CD4-positive, alpha-beta T cell treated with Interleukin-15 for 1 hour (primary cell): ENCODE measurements around the gene UBL4A.
A peak's percentile ranks its signal among the peaks of the same experiment; 100 is the strongest.

Source experiments
- DNase-seq: peaks from one replicate; pipeline ENCODE4 v3.0.0-alpha.2; 2020

UBL4A gene

GRCh38 chrX:154436983-154437752 lies 49.2 kb downstream of the UBL4A start, which contains the start of gene GDI1:
GDI1 (plus strand) TSS chrX:154437154; CDS start chrX:154437255, 101 bp downstream.
- peak; percentile 57 for DNase-seq

GRCh38 chrX:154436374-154436982 lies 49.9 kb downstream of the UBL4A start:
- DNase-seq, result peak; percentile 60

GRCh38 chrX:154435171-154435733 lies 51.2 kb downstream of the UBL4A start:
- no peak for DNase-seq

- DNase-seq, result no peak
Measured at GRCh38 chrX:154434394-154435168, 51.8 kb downstream of the UBL4A start.
